Measurements from ENCODE around the gene RPS2.

GRCh38 chr16:1964506-1965395 lies at the start of gene RPS2:
- TF ChIP-seq RFX5 (IDR thresholded peaks at IDR 0.05; ENCODE audit: low read length) (no peak), GABPA (IDR thresholded peaks at IDR 0.05; ENCODE audit: low read depth) (peak; percentile 68), MXI1 (IDR thresholded peaks at IDR 0.05; ENCODE audit: low read depth, low read length) (peak; percentile 91), EP300 (IDR thresholded peaks at IDR 0.05; ENCODE audit: borderline replicate concordance in 1 of 2, low read depth in 1 of 2, low read length in 1 of 2) (peak; percentile 16 to 27; a peak in 1 of 4 replicates), CTCF (IDR thresholded peaks at IDR 0.05) (0 out of 2 replicates have a peak, but pooled peaks have one; percentile 5), YY1 (IDR thresholded peaks at IDR 0.05; ENCODE audit: low read depth) (peak; percentile 77), USF1 (IDR thresholded peaks at IDR 0.05; ENCODE audit: borderline replicate concordance, low read depth) (no peak), REST (IDR thresholded peaks at IDR 0.05; ENCODE audit: low read depth, low read length) (peak; percentile 79), FOSL2 (IDR thresholded peaks at IDR 0.05; ENCODE audit: borderline replicate concordance, low read depth) (no peak), TAF1 (IDR thresholded peaks at IDR 0.05; ENCODE audit: borderline replicate concordance, low read depth, low read length) (peak; percentile 99)
